Uterus (tissue), 4 donors: ENCODE results near the gene FOXP4. TPM values are rescaled to one million over a fixed set of nuclear protein-coding genes. Genes with fewer than 3 reads are reported as not detected.

Experiments used
- DNase-seq, 2 donors: peaks; one replicate each; pipeline ENCODE4 v3.0.0-alpha.2; 2019 to 2020
- H3K27ac ChIP-seq, 2 donors: fragments of 200-600 bp; sonication (generic); 1 replicate in 1 of 2; 2 replicates in 1 of 2; pipeline ENCODE4 v1.5.1; 2016 to 2018
- H3K27me3 ChIP-seq, 2 donors: fragments of 200-600 bp; sonication (generic); one replicate each; pipeline ENCODE4 v1.5.1; 2018 to 2019; ENCODE audit warnings: control low read depth in 1 of 2
- H3K36me3 ChIP-seq, 2 donors: fragments of 200-600 bp; sonication (generic); one replicate each; pipeline ENCODE4 v1.5.1; 2019; ENCODE audit warnings: control low read depth in 1 of 2
- H3K4me1 ChIP-seq, 2 donors: fragments of 200-600 bp; sonication (generic); one replicate each; pipeline ENCODE4 v1.5.1; 2018 to 2019; ENCODE audit warnings: control low read depth in 1 of 2
- H3K4me3 ChIP-seq, 2 donors: fragments of 200-600 bp; sonication (generic); 1 replicate in 1 of 2; 2 replicates in 1 of 2; pipeline ENCODE4 v1.5.1; 2018 to 2019; ENCODE audit warnings: mild to moderate bottlenecking in 1 of 2
- H3K9me3 ChIP-seq, 2 donors: fragments of 200-600 bp; sonication (generic); one replicate each; pipeline ENCODE4 v1.5.1; 2019; ENCODE audit warnings: control low read depth in 1 of 2
- POLR2A ChIP-seq, 2 donors: fragments of 450-650 bp; IDR thresholded peaks; one replicate each; pipeline ENCODE4 v1.6.1; 2016; ENCODE audit warnings: antibody characterized with exemption in 2 of 2, mild to moderate bottlenecking in 1 of 2, moderate library complexity in 1 of 2
- intact Hi-C: fragments of 100-400 bp; cut with DNase I; formaldehyde crosslinking; loops from one replicate; pipeline ENCODE4 v1.15.1; 2023; ENCODE audit warnings: low total_unique reads
- total RNA-seq, 4 donors: library from RNA; depleted of rRNA in 3 of 4; stranded (reverse); fragments of >200 nt in 3 of 4; gene quantifications; one replicate each; pipeline versions ENCODE4 v1.1.0 to v1.2.4, GENCODE V29; 2014 to 2023
- TF ChIP-seq, protein P1 (sequence below), 4 experiments: fragments of 200-600 bp in 2 of 4; fragments of 450-650 bp in 2 of 4; sonication (generic) in 2 of 4; IDR thresholded peaks; one replicate each; pipeline ENCODE4 v1.5.1; 2016 to 2019; ENCODE audit warnings: antibody characterized with exemption in 4 of 4, mild to moderate bottlenecking in 2 of 4, moderate library complexity in 1 of 4
- donor health status: DM: yes; HTN: yes; CAD: no.

FOXP4 gene
- total RNA-seq, 4 donors from 2014 or later: 3.8 to 50.1 (median 9.4) TPM

- Histone ChIP-seq H3K4me3 (no peak overlapping the region), H3K9me3 (no peaks in the 10 kb centered on the region), H3K27me3 (no peaks in the 10 kb centered on the region), H3K4me1 (no peaks in the 10 kb centered on the region), H3K36me3 (no peaks in the 10 kb centered on the region), H3K27ac (no peak overlapping the region)
- no peak for DNase-seq
- TF ChIP-seq POLR2A (IDR thresholded peaks at IDR 0.05): no peak
- TF ChIP-seq, protein P1, sequence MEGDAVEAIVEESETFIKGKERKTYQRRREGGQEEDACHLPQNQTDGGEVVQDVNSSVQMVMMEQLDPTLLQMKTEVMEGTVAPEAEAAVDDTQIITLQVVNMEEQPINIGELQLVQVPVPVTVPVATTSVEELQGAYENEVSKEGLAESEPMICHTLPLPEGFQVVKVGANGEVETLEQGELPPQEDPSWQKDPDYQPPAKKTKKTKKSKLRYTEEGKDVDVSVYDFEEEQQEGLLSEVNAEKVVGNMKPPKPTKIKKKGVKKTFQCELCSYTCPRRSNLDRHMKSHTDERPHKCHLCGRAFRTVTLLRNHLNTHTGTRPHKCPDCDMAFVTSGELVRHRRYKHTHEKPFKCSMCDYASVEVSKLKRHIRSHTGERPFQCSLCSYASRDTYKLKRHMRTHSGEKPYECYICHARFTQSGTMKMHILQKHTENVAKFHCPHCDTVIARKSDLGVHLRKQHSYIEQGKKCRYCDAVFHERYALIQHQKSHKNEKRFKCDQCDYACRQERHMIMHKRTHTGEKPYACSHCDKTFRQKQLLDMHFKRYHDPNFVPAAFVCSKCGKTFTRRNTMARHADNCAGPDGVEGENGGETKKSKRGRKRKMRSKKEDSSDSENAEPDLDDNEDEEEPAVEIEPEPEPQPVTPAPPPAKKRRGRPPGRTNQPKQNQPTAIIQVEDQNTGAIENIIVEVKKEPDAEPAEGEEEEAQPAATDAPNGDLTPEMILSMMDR (IDR thresholded peaks at IDR 0.05): no peak
- intact Hi-C loops: no loop called here
Observed at GRCh38 chr6:41626917-41627316, 80.7 kb downstream of the FOXP4 start.

- H3K4me3 ChIP-seq: no peak overlapping the region
- H3K4me1 ChIP-seq: no peaks in the 10 kb centered on the region
- no peaks in the 10 kb centered on the region for H3K27me3 ChIP-seq
- H3K36me3 ChIP-seq: no peaks in the 10 kb centered on the region
- TF ChIP-seq, protein P1 (IDR thresholded peaks at IDR 0.05): no peak
- no peak for TF ChIP-seq POLR2A (IDR thresholded peaks at IDR 0.05)
- intact Hi-C loops: no loop called here
- no peak overlapping the region for H3K27ac ChIP-seq
- no peaks in the 10 kb centered on the region for H3K9me3 ChIP-seq
- no peak for DNase-seq
Observed at GRCh38 chr6:41629128-41629527, 82.9 kb downstream of the FOXP4 start.

DNA sequence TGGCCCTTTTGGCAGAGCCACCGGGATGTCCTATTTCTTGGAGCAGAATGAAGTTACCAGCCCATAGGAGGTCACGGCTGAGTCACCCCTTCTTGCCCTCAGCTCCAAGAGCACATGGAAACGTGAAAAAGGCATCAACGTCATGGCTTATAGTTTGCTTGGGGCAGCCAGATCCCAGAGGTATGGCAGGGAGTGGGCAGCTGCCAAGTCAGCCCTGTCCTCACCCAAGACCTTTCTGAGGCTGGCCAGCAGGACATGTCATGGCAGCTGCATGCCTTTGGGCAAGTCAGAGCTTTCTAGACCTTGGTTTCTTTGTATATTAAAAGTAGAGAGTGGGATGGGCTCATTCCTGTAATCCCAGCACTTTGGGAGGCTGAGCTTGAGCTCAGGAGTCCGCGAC lies 83.9 kb downstream of the FOXP4 start:
- Histone ChIP-seq H3K27me3 (no peaks in the 10 kb centered on the region), H3K27ac (no peak overlapping the region), H3K4me3 (no peak overlapping the region), H3K36me3 (no peaks in the 10 kb centered on the region), H3K9me3 (no peaks in the 10 kb centered on the region), H3K4me1 (no peaks in the 10 kb centered on the region)
- intact Hi-C loops: no loop called here
- TF ChIP-seq, protein P1 (IDR thresholded peaks at IDR 0.05): no peak
- TF ChIP-seq POLR2A (IDR thresholded peaks at IDR 0.05): no peak
- no peak for DNase-seq

GRCh38 chr6:41630946-41631345 lies 84.8 kb downstream of the FOXP4 start:
- Histone ChIP-seq H3K27me3 (no peaks in the 10 kb centered on the region), H3K9me3 (no peaks in the 10 kb centered on the region), H3K27ac (no peak overlapping the region), H3K36me3 (no peaks in the 10 kb centered on the region), H3K4me1 (no peaks in the 10 kb centered on the region), H3K4me3 (no peak overlapping the region)
- no peak for DNase-seq
- TF ChIP-seq, protein P1 (IDR thresholded peaks at IDR 0.05): no peak
- intact Hi-C loops: no loop called here

GRCh38 chr6:41633056-41633634 lies 87.0 kb downstream of the FOXP4 start:
- H3K9me3 ChIP-seq: no peaks in the 10 kb centered on the region
- H3K27me3 ChIP-seq: no peaks in the 10 kb centered on the region
- H3K36me3 ChIP-seq: no peaks in the 10 kb centered on the region
- no peak overlapping the region for H3K4me3 ChIP-seq
- H3K27ac ChIP-seq: no peak overlapping the region
- no peak for TF ChIP-seq POLR2A (IDR thresholded peaks at IDR 0.05)
- TF ChIP-seq, protein P1 (IDR thresholded peaks at IDR 0.05): no peak
- intact Hi-C loops: no loop called here
- no peak for DNase-seq
- H3K4me1 ChIP-seq: peaks cover 0 to 6% of the 10 kb centered on the region in 2 donors
